SK-N-SH (cell line): ENCODE results near the gene HBP1.

Experiments
- CHD2 ChIP-seq: fragments of 150-350 bp; IDR thresholded peaks from 2 replicates; pipeline ENCODE4 v1.6.1; 2018; ENCODE audit warnings: low read length; ENCODE audit not compliant: partially characterized antibody
- CTCF ChIP-seq: fragments of 200-600 bp; sonication (generic); IDR thresholded peaks from 2 replicates; pipeline ENCODE4 v1.6.1; 2017; ENCODE audit warnings: antibody characterized with exemption, mild to moderate bottlenecking, moderate library complexity
- EP300 ChIP-seq, 2 experiments: IDR thresholded peaks; 2 replicates each; pipeline versions ENCODE4 v1.4.0 to v1.6.1; 2012; ENCODE audit warnings: borderline replicate concordance in 1 of 2, low read depth in 1 of 2, low read length in 1 of 2
- FOXJ3 ChIP-seq: sonication (generic); formaldehyde crosslinking; IDR thresholded peaks from 2 replicates; pipeline ENCODE4 v1.5.1; 2020; ENCODE audit warnings: mild to moderate bottlenecking, missing genetic modification reagents
- FOXM1 ChIP-seq: IDR thresholded peaks from 2 replicates; pipeline ENCODE4 v1.4.0; 2012; ENCODE audit warnings: low read depth, mild to moderate bottlenecking
- USF2 ChIP-seq: fragments of 150-350 bp; IDR thresholded peaks from 2 replicates; pipeline ENCODE4 v1.6.1; 2017; ENCODE audit warnings: antibody characterized with exemption, low read length, low read depth, borderline replicate concordance
- YY1 ChIP-seq: IDR thresholded peaks from 2 replicates; pipeline ENCODE4 v1.4.0; 2012; ENCODE audit warnings: low read depth, mild to moderate bottlenecking

- TF ChIP-seq CTCF (no peak), EP300 (IDR thresholded peaks at IDR 0.05; ENCODE audit: borderline replicate concordance in 1 of 2, low read depth in 1 of 2, low read length in 1 of 2) (no peak), FOXM1 (no peak), CHD2 (no peak), USF2 (no peak), FOXJ3 (CRISPR knock-in tag) (no peak), YY1 (no peak)
Observed at GRCh38 chr7:107190090-107190489, 21.3 kb downstream of the HBP1 start.
